Limb (tissue), 2 donors: ENCODE measurements around the gene AHSG.
"Not testable (repeated sequence)": the region's sequence is repeated elsewhere in the genome, so short reads cannot be mapped to it uniquely, and the experiment has no call there.

Source experiments
- DNase-seq, 2 donors: peaks; one replicate each; pipeline ENCODE4 v3.0.0-alpha.2; 2016; ENCODE audit errors: extremely low spot score in 2 of 2

Gene AHSG

DNA sequence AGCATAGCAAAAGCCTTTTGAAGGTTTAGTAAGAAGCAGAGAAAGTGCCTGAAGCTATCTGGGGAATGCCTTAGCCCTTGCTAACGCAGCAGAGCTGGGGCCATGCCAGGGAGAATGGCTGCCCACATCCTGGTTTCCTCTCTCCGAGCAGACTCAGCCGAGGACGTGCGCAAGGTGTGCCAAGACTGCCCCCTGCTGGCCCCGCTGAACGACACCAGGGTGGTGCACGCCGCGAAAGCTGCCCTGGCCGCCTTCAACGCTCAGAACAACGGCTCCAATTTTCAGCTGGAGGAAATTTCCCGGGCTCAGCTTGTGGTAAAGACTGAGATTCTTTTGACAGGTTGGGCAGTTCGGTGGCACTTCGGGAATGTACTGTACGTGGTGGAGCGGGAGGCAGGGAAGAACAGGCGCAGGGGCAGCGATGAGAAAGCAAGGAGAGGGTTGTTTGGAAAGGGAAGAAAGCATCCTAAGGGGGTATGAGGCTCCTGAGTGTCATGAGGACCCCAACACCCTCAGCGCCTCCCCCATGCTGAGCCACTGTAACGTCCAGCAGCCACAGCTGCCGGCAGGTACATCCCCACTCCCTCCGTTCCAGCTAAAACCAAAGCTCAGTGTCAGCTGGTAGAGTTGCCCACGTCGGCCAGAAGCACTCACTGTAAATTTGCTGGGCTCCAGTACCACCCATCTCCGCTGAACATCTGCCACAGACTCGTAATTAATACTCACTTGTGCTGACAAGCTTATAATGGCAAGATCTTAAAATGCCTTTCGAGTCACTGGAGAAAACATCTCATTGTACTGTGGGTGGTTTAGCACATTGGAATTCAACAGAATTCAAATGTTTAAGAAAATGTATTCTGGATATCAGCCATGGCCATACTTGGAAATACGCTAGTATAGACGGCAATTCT is 4.4 kb downstream of the AHSG start:
- peak; percentile 73 to 77 for DNase-seq

DNA sequence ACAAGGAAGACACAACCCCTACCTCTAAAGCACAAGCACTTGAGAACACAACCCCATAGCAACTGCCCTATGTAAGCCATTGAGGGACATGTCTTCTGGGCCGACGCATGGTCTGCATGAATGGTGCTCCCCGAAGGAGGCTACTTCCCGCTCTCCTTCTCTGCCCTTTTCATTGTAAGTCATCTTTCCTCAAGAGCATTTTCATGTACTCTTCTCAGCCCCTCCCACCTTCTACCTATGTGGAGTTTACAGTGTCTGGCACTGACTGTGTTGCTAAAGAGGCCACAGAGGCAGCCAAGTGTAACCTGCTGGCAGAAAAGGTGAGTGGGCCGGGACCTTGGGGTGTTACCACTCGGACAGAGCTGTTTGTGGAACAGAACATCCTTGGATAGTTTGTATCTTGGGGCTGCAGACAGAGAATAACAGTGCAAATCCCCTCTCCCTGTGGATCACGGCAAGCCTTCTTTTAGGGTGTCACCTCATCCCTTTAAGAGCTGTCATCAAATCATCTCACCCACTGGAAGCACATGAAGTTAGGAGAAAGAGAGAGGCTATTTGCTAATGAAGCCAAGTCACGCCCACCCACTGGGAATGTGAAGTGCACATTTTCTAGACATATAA is 5.6 kb downstream of the AHSG start:
- DNase-seq, result no peak

DNA sequence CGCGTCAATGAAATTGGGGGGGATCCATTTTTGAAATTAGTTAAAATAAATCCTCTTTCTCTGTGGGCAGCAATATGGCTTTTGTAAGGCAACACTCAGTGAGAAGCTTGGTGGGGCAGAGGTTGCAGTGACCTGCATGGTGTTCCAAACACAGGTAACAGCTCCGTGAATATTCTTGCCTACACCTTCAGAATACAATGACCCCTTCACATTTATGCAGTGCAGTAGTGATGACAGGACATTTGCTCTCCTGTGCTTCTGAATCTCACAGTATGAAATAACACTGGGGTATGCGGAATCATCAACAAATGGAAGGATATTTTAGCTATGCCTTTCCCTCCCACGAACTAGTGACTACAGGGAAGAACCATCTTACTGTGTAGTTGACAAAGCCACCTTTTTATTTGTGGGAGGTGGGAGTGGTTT is 6.9 kb downstream of the AHSG start:
- no peak for DNase-seq

DNA sequence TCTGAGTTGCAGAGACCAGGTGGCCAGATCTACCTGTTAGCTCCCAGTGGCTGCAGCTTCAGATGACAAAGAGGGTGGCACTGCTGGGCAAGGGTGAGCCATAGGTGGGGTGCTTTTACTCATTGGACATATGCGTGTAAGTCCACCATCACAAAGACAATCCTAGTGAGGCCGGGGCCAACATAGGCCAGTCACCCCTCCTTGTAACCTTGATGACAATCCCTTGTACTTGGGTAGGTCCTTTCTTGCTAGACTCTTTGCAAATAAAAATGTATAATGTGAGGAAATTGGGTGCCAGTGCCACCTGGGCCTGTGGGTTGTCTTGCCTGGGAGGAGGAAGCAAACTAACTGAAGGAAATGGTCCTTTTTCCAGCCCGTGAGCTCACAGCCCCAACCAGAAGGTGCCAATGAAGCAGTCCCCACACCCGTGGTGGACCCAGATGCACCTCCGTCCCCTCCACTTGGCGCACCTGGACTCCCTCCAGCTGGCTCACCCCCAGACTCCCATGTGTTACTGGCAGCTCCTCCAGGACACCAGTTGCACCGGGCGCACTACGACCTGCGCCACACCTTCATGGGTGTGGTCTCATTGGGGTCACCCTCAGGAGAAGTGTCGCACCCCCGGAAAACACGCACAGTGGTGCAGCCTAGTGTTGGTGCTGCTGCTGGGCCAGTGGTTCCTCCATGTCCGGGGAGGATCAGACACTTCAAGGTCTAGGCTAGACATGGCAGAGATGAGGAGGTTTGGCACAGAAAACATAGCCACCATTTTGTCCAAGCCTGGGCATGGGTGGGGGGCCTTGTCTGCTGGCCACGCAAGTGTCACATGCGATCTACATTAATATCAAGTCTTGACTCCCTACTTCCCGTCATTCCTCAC is 7.6 kb downstream of the AHSG start:
- no peak for DNase-seq

DNA sequence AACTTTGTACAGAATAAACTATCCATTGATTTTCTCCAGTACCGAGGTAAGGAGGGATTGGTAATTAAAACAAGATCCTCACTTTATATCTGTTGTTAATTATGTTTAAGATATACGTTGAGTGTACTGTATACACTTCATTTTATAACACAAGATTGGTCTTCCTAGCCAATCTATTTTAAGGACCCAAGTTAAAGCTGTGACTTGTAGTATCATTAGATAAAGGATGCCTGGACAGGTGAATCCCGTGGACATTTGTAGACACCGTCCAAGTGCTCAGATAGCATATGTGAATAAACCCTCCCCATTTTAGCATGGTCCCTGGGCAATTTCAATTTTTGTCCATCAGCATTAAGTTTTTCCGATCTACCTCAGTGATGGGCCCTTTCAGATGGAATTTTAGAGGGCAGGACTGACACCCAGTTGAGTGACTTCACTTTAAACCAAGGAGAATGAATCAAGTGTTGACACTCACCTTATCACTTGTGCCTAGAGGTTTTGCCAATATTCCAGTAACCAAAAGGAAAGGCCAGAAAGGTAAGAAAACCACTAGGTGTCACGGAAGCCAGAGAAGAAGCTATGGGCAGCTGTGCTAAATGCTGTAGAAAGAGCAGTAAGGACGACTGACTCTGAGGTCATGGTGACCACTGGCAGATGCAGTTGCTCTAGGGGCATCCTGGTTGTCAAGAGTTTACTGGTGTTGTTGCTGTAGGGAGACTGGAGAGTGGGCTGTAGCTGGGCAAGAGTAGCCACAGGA is 9.2 kb downstream of the AHSG start:
- DNase-seq, result no peak

DNA sequence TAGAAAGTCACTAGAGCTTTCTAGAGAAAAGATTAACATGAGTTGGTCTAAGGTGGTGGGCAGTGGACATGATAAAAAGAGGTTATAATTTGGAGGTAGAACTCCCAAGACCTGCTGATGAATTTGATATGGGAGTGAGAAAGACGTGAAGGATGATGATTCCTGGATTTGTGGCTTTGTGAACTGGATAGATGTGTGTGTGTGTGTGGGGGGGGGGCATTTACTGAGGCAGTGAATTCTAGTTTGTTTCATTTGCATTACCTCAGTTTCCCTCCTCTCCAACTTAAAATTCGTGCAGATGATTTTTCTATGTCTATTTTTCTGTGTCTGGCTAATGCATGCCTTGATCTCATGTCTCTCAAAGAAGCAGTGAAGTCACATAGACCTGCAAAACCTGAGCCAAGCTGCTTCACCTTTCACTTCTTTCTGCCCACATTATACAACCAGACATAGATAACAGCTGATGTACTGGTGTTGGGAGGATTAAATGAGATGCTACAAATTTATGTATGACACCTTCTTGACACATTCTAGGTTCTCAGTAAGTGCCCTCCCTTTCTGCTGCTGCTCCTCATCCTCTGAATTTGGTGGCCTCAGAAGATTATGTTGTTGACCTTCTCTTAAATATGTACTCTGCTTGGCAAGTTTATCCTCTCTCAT is 9.9 kb downstream of the AHSG start:
- DNase-seq, result no peak

DNA sequence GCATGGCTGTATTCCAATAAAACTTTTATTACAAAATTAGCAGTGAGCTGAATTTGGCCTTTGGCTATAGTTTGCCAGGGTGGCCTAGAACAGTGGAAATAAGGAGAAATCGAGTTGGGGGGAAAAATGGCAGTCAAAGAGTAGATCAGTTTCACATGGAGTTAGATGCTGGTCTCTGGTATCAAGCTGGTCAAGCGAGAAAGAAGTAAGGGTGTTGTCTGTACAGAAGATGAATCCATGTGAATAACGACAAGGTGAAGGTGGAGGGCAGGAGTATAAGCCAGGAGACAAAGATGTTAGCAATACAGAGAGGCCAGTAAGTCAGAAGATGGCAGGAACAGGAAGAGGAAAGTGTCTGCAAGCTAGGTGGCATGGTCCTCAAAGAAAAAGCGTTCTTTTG is 11.7 kb downstream of the AHSG start:
- DNase-seq, result no peak

DNA sequence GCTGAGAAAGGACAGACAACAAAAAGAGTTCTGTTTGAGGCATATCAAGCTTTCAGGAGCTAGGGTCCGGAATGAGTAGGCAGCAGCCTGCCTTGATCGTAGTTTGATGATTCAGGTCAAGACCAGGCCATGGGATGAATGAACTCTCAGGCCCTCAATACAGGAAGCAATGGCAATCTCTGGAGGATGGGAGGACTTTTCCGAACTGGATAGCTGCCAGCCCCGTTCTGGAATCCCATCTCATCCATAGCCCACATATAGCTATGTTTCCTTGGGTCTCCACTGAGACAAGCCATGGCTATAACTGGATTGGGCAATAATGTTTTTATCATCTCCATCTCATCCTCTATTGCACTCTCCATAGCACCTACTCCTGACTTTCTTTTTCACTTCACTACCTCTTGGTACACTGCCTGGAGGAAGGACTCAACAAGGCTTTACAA is 12.8 kb downstream of the AHSG start:
- no peak for DNase-seq

DNA sequence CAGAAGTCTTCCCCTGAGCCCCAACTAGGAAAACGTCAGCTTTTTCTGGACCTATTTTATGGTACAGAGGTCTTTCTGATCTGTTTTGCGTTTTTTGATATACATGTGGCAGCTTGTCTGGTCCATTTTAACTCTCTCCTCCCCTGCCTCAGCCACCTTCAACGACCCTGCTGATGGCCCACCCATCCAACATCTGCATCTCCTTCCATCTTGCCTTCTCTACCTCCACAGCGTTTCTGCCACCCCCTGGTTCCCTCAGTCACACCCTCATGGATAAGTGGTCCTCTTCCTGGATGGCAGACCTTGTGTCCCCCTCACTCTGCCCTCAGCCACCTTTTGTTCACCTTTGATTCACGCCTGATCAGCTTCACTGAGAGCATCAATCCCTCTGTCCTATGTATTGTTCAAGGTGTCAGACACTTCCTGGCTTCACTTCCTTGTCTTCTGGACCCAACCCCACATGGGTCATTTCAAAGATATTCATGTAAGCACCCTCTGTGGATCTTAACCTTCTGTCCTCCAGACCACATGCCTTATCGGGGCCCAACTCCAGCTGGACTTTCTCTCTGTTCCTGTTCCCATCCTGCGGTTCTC is 13.5 kb downstream of the AHSG start:
- no peak for DNase-seq

DNA sequence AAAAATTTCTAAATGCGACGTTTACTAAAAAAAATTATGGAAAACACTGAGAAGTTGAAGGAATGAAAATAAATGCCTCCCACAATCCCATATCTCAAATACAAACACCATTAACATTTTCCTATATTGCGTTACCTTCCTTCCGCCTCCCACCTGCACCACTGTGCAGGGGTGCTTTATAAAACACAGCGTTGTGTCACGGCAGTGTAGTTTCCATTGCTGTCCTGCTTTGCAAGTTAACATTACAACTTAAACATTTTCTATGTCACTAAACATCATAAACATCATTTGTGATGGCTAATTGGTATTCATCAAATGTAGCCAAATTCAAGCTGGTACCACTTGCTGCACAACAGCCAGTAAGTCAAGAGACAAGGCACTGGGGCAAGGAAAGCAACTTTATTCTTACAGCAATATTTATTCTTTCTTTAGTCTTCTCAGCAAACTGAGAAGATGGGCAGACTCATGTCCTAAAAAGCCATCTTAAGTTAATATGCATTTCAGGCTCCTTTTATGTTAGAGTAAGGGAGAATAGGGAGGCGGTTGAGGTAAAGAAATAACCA is 15.1 kb downstream of the AHSG start:
- no peak for DNase-seq

DNA sequence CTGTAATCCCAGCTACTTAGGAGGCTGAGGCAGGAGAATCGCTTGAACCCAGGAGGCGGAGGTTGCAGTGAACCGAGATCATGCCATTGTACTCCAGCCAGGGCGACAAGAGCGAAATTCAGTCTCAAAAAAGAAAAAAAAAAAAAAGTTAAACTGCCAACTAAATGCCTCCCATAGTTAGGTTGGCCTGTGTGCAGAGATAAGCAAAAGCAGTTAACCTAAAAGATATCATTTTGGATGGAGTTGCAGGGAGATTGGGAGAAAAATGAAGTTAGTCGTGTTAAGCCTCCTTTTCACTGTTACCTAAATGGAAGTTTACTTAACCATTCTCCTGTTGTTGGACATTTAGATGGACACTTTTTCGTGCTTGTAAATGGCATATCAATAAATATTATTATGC is 15.9 kb downstream of the AHSG start:
- no peak for DNase-seq

DNA sequence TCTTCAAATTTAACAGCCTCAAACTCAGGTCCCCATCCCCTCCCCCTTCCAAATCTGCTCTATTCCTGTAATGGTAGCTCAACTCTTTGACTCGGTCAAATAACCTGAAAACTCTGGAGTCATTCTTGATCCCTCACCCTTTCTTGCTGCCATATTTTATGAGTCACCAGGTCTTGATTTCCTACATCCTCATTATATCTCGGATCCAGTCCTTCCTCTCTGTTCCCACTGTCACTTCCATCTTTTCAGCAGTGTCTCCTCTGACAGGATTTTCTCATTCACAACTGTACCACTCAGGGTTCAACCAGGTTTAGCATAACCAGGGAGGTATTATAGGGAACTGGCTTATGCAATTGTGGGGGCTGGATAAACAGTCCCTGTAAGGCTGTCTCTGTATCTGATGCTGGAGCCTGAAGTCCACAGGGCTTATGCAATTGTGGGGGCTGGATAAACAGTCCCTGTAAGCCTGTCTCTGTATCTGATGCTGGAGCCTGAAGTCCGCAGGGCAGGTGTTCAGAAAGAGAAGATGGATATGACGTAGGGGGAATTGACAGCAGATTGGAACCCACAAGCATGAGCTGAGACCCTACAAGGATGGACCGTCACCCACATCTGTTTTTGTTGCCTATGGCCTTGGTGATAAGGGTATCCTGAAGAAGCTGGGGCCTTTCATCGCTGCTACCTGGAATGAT is 18.2 kb downstream of the AHSG start:
- DNase-seq, result no peak

DNA sequence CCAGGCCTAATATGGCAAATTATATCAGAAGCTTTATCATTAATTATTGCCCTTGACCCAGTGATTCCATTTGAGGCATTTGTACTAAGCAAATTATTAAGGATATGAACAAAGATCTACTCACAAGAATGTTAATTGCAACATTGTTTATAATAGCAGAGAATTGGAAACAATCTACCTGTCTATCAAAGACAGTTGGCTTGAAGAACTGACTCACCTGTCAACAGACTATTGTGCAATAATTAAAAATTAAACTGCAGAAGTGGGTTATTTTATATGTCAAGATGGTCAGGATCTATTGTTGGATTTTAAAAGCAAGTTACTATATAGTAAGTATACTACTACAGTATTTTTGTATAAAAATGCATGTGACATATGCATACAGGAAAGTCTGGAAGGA is 20.6 kb downstream of the AHSG start:
- no peak for DNase-seq

DNA sequence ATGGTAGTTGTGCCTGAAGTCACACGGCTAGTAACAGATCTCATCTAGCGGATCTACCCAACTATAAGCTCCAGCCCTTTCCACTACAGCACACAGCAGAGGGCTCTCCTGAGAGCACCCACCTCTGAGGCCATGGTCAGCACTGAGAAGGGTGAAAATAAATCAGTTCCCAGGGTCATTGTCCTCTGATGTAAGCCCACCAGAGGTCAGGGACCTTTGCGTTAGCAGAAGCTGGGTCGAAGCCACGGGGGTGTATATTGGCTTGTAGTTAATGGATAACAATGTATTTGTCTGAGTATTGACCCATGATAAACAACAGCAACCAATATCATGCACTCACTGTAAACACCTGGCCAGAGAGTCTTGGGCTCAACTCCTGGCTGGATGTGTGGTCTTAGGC is 21.3 kb downstream of the AHSG start:
- not testable (repeated sequence) for DNase-seq

DNA sequence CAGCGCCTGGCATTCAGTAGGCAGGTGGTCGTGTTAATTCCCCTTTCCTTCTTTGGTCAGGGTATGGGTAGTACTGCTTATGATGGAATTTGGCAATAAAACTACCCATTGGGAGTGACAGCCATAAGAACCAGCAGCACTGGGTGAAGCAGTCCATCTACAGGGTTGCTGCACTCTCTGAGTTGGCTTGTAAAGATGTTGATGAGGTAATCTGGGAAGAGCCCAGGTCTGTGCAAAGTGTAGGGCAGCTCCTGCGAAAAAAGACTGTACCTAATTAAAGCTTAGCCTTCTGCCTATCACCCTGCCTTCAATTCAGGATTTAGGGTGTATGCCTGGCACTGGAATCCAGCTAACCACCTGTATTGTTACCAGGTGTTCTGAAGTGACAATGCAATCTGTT is 22.7 kb downstream of the AHSG start:
- no peak for DNase-seq

DNA sequence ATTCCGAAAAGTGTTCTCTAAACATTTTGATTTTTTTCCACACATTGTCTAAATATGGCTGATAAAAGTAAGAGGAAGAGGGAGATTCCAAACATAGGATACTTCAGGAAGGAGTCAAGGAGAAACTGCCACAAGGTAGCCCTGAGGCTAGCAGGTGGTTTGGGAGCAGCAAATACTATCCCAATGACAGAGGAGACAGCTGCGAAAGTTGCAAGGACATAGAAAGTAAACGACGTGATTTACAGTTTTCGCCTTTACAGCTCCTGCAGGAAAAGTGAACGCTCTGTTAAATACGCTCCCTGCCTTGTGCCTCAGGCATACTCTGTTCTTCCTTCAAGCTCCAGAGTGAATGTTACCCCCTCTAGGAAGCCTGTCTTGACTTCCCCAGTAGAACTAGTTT is 23.7 kb downstream of the AHSG start:
- DNase-seq, result no peak

DNA sequence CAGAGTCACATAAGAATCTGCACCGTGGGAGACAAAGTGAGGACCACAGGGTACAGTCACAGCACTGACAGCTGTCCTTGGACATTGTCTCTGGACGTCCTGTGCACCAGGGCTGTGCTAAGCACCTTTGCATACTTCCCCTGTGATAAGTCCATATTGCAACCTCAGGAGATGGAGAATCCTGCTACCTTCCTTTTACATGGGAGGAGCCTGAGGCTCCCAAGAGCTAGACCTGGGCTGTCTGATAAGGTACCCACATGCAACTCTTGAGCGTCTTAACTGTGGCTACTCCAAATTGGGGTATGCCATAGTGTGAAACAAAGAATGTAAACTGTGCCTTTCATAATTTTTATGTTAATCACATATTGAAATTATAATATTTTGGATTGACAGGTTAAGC is 24.8 kb downstream of the AHSG start:
- DNase-seq, result no peak

DNA sequence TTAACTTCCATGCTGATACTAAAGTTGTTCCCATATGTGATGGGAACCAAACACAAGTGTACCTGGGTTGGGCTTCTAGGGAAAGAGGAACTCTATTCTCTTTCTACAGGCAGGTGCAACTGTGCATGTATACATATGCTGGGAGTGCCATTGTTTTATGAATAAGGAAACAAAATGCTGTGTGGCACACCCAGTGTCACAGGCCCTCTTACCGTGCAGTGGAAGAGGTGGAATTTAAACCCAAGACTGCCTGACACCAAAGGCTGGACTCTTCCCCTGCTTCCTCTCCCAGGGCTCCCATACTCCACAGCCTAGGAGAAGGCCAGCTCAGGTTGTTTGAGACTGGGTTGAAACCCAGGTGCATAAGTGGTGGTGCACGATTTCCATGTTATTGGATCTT is 25.4 kb downstream of the AHSG start:
- DNase-seq, result no peak

DNA sequence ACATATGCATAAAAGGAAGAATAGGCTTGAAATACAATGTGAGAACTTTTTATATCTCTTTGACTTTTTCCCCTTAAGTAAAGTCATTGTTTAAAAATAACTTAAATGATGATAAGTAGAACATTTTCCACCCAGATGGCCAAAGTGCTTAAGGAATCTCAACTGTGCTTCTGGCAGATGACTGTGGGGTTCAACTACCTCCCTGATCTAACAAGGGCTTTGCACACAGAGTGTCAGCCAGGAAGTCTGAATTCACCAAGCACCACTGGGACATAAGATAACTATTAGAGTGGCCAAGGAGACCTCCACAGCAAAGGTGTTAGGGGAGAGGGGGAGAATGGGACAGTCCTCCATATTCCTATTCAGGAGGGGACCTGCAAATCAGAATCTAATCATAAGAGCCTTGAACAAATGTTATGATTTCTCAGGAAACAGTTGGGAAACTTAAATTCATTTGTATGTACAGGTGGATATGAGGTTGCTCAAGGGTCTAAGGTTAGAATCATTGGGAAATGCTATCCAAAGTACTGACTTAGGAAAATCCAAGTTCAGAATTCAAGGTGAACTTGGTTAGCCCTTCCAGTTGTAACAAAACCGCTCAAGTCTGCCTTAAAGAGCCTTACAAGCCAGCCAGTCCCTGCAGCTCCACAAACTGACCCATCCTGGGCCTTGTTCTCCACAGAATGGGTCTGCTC is 27.1 kb downstream of the AHSG start, which contains the start of gene FETUB:
TSS of gene FETUB (plus strand) at position 622 of the 695 bp plus-strand sequence. CDS start at position 684, 62 bp downstream.
- DNase-seq, result no peak
